Sigmoid colon (tissue), 7 donors: ENCODE results near the gene SRC. TPM values are rescaled to one million over a fixed set of nuclear protein-coding genes. Genes with fewer than 3 reads are reported as not detected.

Experiments
- DNase-seq: peaks from one replicate; pipeline ENCODE4 v3.0.0-alpha.2; 2019
- H3K27ac ChIP-seq, 4 donors: fragments of 200-600 bp; sonication (generic); one replicate each; pipeline ENCODE4 v1.5.1; 2016 to 2019; ENCODE audit warnings: mild to moderate bottlenecking in 1 of 4
- H3K27me3 ChIP-seq, 3 donors: fragments of 200-600 bp; sonication (generic); one replicate each; pipeline ENCODE4 v1.5.1; 2019; ENCODE audit warnings: mild to moderate bottlenecking in 1 of 3
- H3K36me3 ChIP-seq, 4 donors: fragments of 200-600 bp; sonication (generic); one replicate each; pipeline ENCODE4 v1.5.1; 2016 to 2019
- H3K4me1 ChIP-seq, 4 donors: fragments of 200-600 bp; sonication (generic); one replicate each; pipeline ENCODE4 v1.5.1; 2017 to 2019
- H3K4me3 ChIP-seq, 4 donors: fragments of 200-600 bp; sonication (generic); one replicate each; pipeline ENCODE4 v1.5.1; 2017 to 2019; ENCODE audit warnings: mild to moderate bottlenecking in 2 of 4, moderate library complexity in 1 of 4
- H3K9me3 ChIP-seq, 4 donors: fragments of 200-600 bp in 3 of 4; sonication (generic) in 3 of 4; one replicate each; pipeline versions ENCODE4 v1.5.1 to v1.6.1; 2013 to 2019
- CTCF ChIP-seq, 4 experiments: fragments of 450-650 bp in 3 of 4; fragments of 200-600 bp in 1 of 4; IDR thresholded peaks; one replicate each; pipeline ENCODE4 v1.5.1; 2016 to 2019; ENCODE audit warnings: antibody characterized with exemption in 4 of 4, mild to moderate bottlenecking in 3 of 4, moderate library complexity in 2 of 4
- EP300 ChIP-seq, 4 donors: sonication (generic); formaldehyde crosslinking; IDR thresholded peaks; one replicate each; pipeline ENCODE4 v1.6.1; 2017; ENCODE audit warnings: antibody characterized with exemption in 4 of 4
- POLR2A ChIP-seq, 2 donors: fragments of 450-650 bp; IDR thresholded peaks; one replicate each; pipeline ENCODE4 v1.6.1; 2016; ENCODE audit warnings: antibody characterized with exemption in 2 of 2, mild to moderate bottlenecking in 2 of 2, moderate library complexity in 2 of 2
- POLR2AphosphoS5 ChIP-seq, 4 donors: sonication (generic); formaldehyde crosslinking; IDR thresholded peaks; one replicate each; pipeline ENCODE4 v1.6.1; 2017; ENCODE audit warnings: antibody characterized with exemption in 4 of 4
- WGBS, 2 donors: extraction: QIAGEN DNeasy Blood & Tissue Kit; methylation state at CpG; one replicate each; pipeline ENCODE4 v1.1.7; 2013; 5-methylcytosine and 5-hydroxymethylcytosine counted together
- intact Hi-C: fragments of 100-400 bp; cut with DNase I; formaldehyde crosslinking; loops from one replicate; pipeline ENCODE4 v1.15.1; 2023
- polyA plus RNA-seq, 3 donors: library from polyadenylated mRNA; stranded (reverse); fragments of 200-250 nt; gene quantifications; one replicate each; pipeline ENCODE4 v1.2.3, GENCODE V29; 2013
- total RNA-seq, 4 donors: library from RNA; depleted of rRNA; stranded (reverse); fragments of >200 nt; gene quantifications; one replicate each; pipeline ENCODE4 v1.1.0, GENCODE V29; 2016
- donor health status: healthy with polysubstance abuse.
- donor health status: Bipolar disorder and iron deficiency.
- donor health status: healthy.

Gene SRC
- total and polyA plus RNA-seq, 7 donors: 28.1 to 91.8 (median 52.3) TPM

DNA sequence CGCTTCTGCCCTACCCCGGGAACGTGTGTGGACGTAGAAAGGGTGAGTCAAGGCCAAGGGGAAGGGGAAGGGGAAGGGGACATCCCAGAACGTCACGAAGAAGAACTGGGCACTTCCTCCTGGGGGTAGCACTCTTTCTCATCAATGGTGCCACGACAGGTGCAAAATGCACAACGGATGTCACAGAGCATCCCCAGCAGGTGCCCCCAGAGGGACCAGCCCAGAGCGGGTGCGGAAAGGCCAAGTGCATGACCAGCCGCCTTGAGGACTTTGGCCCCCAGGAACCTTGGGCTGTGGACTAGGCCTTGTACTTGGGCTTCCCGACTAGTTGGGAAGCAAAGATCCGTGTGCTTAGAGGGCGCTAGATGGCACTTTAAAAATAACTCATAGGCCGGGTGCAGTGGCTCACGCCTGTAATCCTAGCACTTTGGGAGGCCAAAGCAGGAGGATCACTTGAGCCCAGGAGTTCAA, 12.1 kb upstream of the SRC start:
- Histone ChIP-seq H3K9me3 (no peaks in the 10 kb centered on the region), H3K4me1 (peaks cover 0 to 67% (median 52%) of the 10 kb centered on the region in 4 donors), H3K36me3 (no peaks in the 10 kb centered on the region), H3K27me3 (no peaks in the 10 kb centered on the region), H3K27ac (peak overlapping the region in 3 of 4 donors; percentile 84 to 87 (median 87)), H3K4me3 (no peak overlapping the region)
- no peak for DNase-seq
- intact Hi-C loops: loop anchor here (2.0 kb wide), 1 partner anchor 37 kb away; no protein-coding TSS in a partner anchor
- TF ChIP-seq EP300 (IDR thresholded peaks at IDR 0.05) (no peak), CTCF (IDR thresholded peaks at IDR 0.05) (no peak), POLR2AphosphoS5 (IDR thresholded peaks at IDR 0.05) (no peak), POLR2A (IDR thresholded peaks at IDR 0.05) (no peak)
- 79 to 83% methylated on average over 16 of the region's 16 CpGs for WGBS, 2 donors

DNA sequence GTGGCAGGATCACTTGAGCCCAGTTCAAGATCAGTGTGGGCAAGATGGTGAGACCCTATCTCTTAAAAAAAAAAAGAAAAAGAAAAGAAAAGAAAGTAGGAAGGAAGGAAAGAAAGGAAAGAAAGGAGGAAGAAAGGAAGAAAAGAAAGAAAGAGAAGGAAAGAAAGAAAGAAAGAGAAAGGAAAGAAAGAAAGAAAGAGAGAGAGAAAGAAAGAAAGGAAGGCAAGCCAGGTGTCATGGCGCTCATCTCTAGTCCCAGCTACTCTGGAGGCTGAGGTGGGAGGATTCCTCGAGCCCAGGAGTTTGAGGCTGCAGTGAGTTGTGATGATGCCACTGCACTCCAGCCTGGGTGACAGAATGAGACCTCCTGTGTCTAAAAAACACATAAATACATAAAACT, 11.5 kb upstream of the SRC start:
- DNase-seq: no peak
- Histone ChIP-seq H3K9me3 (no peaks in the 10 kb centered on the region), H3K4me3 (no peak overlapping the region), H3K27me3 (no peaks in the 10 kb centered on the region), H3K27ac (no peak overlapping the region), H3K36me3 (no peaks in the 10 kb centered on the region), H3K4me1 (peaks cover 0 to 63% (median 49%) of the 10 kb centered on the region in 4 donors)
- no peak for TF ChIP-seq EP300 (IDR thresholded peaks at IDR 0.05)
- intact Hi-C loops: no loop called here
- WGBS, 2 donors: 95 to 97% methylated on average over 2 of the region's 2 CpGs

- WGBS, 2 donors: 53 to 56% methylated on average over 15 of the region's 15 CpGs
- Histone ChIP-seq H3K36me3 (no peaks in the 10 kb centered on the region), H3K27ac (peak overlapping the region in 3 of 4 donors; percentile 74 to 82 (median 81)), H3K9me3 (no peaks in the 10 kb centered on the region), H3K4me3 (no peak overlapping the region), H3K4me1 (peaks cover 0 to 55% (median 44%) of the 10 kb centered on the region in 4 donors), H3K27me3 (no peaks in the 10 kb centered on the region)
- TF ChIP-seq POLR2AphosphoS5 (IDR thresholded peaks at IDR 0.05) (peak in 1 of 4 donors; percentile 25), EP300 (IDR thresholded peaks at IDR 0.05) (no peak), POLR2A (IDR thresholded peaks at IDR 0.05) (no peak), CTCF (IDR thresholded peaks at IDR 0.05) (no peak)
- intact Hi-C loops: no loop called here
- DNase-seq: peak; percentile 64
Measured at GRCh38 chr20:37335642-37336368, 10.1 kb upstream of the SRC start.

- WGBS, 2 donors: 19 to 34% methylated on average over 11 of the region's 11 CpGs
- peak in 1 of 4 donors; percentile 21 for TF ChIP-seq POLR2AphosphoS5 (IDR thresholded peaks at IDR 0.05)
- TF ChIP-seq CTCF (IDR thresholded peaks at IDR 0.05): no peak
- Histone ChIP-seq H3K27ac (peak overlapping the region in 3 of 4 donors; percentile 74 to 82 (median 81)), H3K36me3 (no peaks in the 10 kb centered on the region), H3K4me1 (peaks cover 0 to 47% (median 36%) of the 10 kb centered on the region in 4 donors), H3K9me3 (no peaks in the 10 kb centered on the region), H3K27me3 (no peaks in the 10 kb centered on the region), H3K4me3 (peak overlapping the region in 3 of 4 donors; percentile 2 to 23 (median 4))
- DNase-seq: peak; percentile 78
- intact Hi-C loops: no loop called here
Measured at GRCh38 chr20:37336369-37337207, 9.4 kb upstream of the SRC start.
